Measurements from ENCODE around the gene C8B.

The C8B gene

GRCh38 chr1:56992318-56993125 is 26.7 kb upstream of the C8B start:
- Histone ChIP-seq H3K4me1 (peaks cover 5% of the 10 kb centered on the region), H3K9me3 (no peaks in the 10 kb centered on the region), H3K27ac (no peak overlapping the region), H4K20me1 (no peaks in the 10 kb centered on the region), H3K9ac (no peak overlapping the region), H3K4me3 (no peak overlapping the region), H3K27me3 (no peaks in the 10 kb centered on the region), H3K4me2 (no peak overlapping the region), H3K36me3 (peaks cover 6% of the 10 kb centered on the region)
- no peak for TF ChIP-seq Cebpa-rat (IDR thresholded peaks at IDR 0.05)

GRCh38 chr1:56991576-56991975 is 25.8 kb upstream of the C8B start:
- Histone ChIP-seq H4K20me1 (no peaks in the 10 kb centered on the region), H3K27me3 (no peaks in the 10 kb centered on the region), H3K4me3 (no peak overlapping the region), H3K4me1 (peaks cover 5% of the 10 kb centered on the region), H3K4me2 (no peak overlapping the region), H3K9me3 (no peaks in the 10 kb centered on the region), H3K36me3 (0 out of 2 replicates have a peak, but pooled peaks cover 4% of the 10 kb centered on the region), H3K27ac (no peak overlapping the region), H3K9ac (no peak overlapping the region)
- no peak for TF ChIP-seq Cebpa-rat (IDR thresholded peaks at IDR 0.05)

- H3K4me3 ChIP-seq: no peak overlapping the region
- H3K27ac ChIP-seq: no peak overlapping the region
- H3K27me3 ChIP-seq: no peaks in the 10 kb centered on the region
- H3K9me3 ChIP-seq: no peaks in the 10 kb centered on the region
- no peak overlapping the region for H3K4me2 ChIP-seq
- no peaks in the 10 kb centered on the region for H3K4me1 ChIP-seq
- H3K36me3 ChIP-seq: no peaks in the 10 kb centered on the region
- no peak overlapping the region for H3K9ac ChIP-seq
- H4K20me1 ChIP-seq: no peaks in the 10 kb centered on the region
- no peak for TF ChIP-seq Cebpa-rat (IDR thresholded peaks at IDR 0.05)
These were observed 20.6 kb upstream of the C8B start for GRCh38 chr1:56986397-56986796.

- Histone ChIP-seq H3K4me2 (no peak overlapping the region), H3K4me3 (no peak overlapping the region), H4K20me1 (no peaks in the 10 kb centered on the region), H3K36me3 (no peaks in the 10 kb centered on the region), H3K9me3 (no peaks in the 10 kb centered on the region), H3K27ac (no peak overlapping the region), H3K4me1 (no peaks in the 10 kb centered on the region), H3K9ac (no peak overlapping the region), H3K27me3 (no peaks in the 10 kb centered on the region)
- TF ChIP-seq Cebpa-rat (IDR thresholded peaks at IDR 0.05): no peak
These were observed 20.0 kb upstream of the C8B start for GRCh38 chr1:56985857-56986256.

GRCh38 chr1:56983484-56983883 is 17.7 kb upstream of the C8B start:
- no peak overlapping the region for H3K4me2 ChIP-seq
- H3K27me3 ChIP-seq: no peaks in the 10 kb centered on the region
- no peak for TF ChIP-seq Cebpa-rat (IDR thresholded peaks at IDR 0.05)
- H3K36me3 ChIP-seq: no peaks in the 10 kb centered on the region
- H3K9ac ChIP-seq: no peak overlapping the region
- H3K9me3 ChIP-seq: no peaks in the 10 kb centered on the region
- no peaks in the 10 kb centered on the region for H3K4me1 ChIP-seq
- H4K20me1 ChIP-seq: no peaks in the 10 kb centered on the region
- H3K4me3 ChIP-seq: no peak overlapping the region
- no peak overlapping the region for H3K27ac ChIP-seq

- TF ChIP-seq Cebpa-rat (IDR thresholded peaks at IDR 0.05): no peak
- peaks cover 13% of the 10 kb centered on the region for H3K9me3 ChIP-seq
- H3K4me1 ChIP-seq: no peaks in the 10 kb centered on the region
- no peak overlapping the region for H3K4me3 ChIP-seq
- H3K4me2 ChIP-seq: no peak overlapping the region
- H3K27me3 ChIP-seq: no peaks in the 10 kb centered on the region
- no peaks in the 10 kb centered on the region for H4K20me1 ChIP-seq
- no peak overlapping the region for H3K9ac ChIP-seq
- no peaks in the 10 kb centered on the region for H3K36me3 ChIP-seq
- H3K27ac ChIP-seq: no peak overlapping the region
These were observed 14.4 kb upstream of the C8B start for GRCh38 chr1:56979986-56980755.

- Histone ChIP-seq H3K27ac (no peak overlapping the region), H4K20me1 (no peaks in the 10 kb centered on the region), H3K4me2 (no peak overlapping the region), H3K9ac (no peak overlapping the region), H3K36me3 (no peaks in the 10 kb centered on the region), H3K4me1 (no peaks in the 10 kb centered on the region), H3K4me3 (no peak overlapping the region), H3K27me3 (no peaks in the 10 kb centered on the region), H3K9me3 (peaks cover 13% of the 10 kb centered on the region)
- TF ChIP-seq Cebpa-rat (IDR thresholded peaks at IDR 0.05): no peak
These were observed 13.0 kb upstream of the C8B start for GRCh38 chr1:56978819-56979218.

- H3K4me3 ChIP-seq: no peak overlapping the region
- no peaks in the 10 kb centered on the region for H3K27me3 ChIP-seq
- no peaks in the 10 kb centered on the region for H3K36me3 ChIP-seq
- H4K20me1 ChIP-seq: no peaks in the 10 kb centered on the region
- H3K9me3 ChIP-seq: peaks cover 13% of the 10 kb centered on the region
- no peaks in the 10 kb centered on the region for H3K4me1 ChIP-seq
- no peak for TF ChIP-seq Cebpa-rat (IDR thresholded peaks at IDR 0.05)
- no peak overlapping the region for H3K4me2 ChIP-seq
- no peak overlapping the region for H3K9ac ChIP-seq
- H3K27ac ChIP-seq: no peak overlapping the region
These were observed 12.1 kb upstream of the C8B start for GRCh38 chr1:56977910-56978309.

- TF ChIP-seq Cebpa-rat (IDR thresholded peaks at IDR 0.05): no peak
- Histone ChIP-seq H3K4me2 (no peak overlapping the region), H3K4me1 (no peaks in the 10 kb centered on the region), H4K20me1 (no peaks in the 10 kb centered on the region), H3K36me3 (no peaks in the 10 kb centered on the region), H3K9me3 (peaks cover 13% of the 10 kb centered on the region), H3K27me3 (no peaks in the 10 kb centered on the region), H3K4me3 (no peak overlapping the region), H3K9ac (no peak overlapping the region), H3K27ac (no peak overlapping the region)
These were observed 9.6 kb upstream of the C8B start for GRCh38 chr1:56975446-56975845.

Data from BLaER1 (cell line).